ENCODE results near the gene MRC1. TPM values are rescaled to one million over a fixed set of nuclear protein-coding genes. Genes with fewer than 3 reads are reported as not detected.
A peak's percentile ranks its signal among the peaks of the same experiment; 100 is the strongest.

MRC1 gene
- total and polyA plus RNA-seq, 2 experiments from 2014 or later, result not detected

DNA sequence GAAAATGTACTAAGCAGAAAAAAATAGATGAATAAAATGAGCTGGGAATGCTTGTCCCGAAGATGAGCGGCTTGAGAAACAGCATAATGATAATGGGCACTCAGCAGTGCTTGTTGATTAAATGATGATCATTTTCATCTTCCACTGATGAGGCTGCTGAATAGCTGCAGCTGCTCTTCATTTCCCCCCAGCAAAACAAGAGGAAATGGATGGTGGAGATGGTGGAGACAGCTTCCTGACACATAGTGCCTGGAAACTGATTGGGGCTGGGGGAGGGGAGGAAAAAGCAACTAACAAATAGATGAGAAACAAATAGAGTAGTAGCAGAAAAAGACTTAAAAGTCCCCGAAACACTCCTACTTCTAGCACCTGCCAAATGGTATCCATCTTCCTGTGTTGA, 41.4 kb downstream of the MRC1 start:
- peaks cover 12% of the 10 kb centered on the region for H3K4me1 Mint-ChIP-seq
- TF ChIP-seq EZH2 (IDR thresholded peaks at IDR 0.05; ENCODE audit: low read depth, unreplicated experiment) (no peak), ZNF114 (CRISPR knock-in tag; IDR thresholded peaks at IDR 0.05) (no peak), ZNF331 (CRISPR knock-in tag; IDR thresholded peaks at IDR 0.05; ENCODE audit: low read depth) (no peak), ETS1 (IDR thresholded peaks at IDR 0.05) (no peak), POLR2AphosphoS5 (IDR thresholded peaks at IDR 0.05; ENCODE audit: low read depth) (no peak), CREB1 (CRISPR knock-in tag; IDR thresholded peaks at IDR 0.05; ENCODE audit: low read depth) (no peak), ZNF462 (CRISPR knock-in tag; IDR thresholded peaks at IDR 0.05) (no peak), NANOG (IDR thresholded peaks at IDR 0.05; ENCODE audit: borderline replicate concordance) (no peak), STAT1 (IDR thresholded peaks at IDR 0.05; ENCODE audit: unreplicated experiment) (no peak), JUNB (IDR thresholded peaks at IDR 0.05; ENCODE audit: unreplicated experiment) (no peak), EZH2phosphoT487 (IDR thresholded peaks at IDR 0.05; ENCODE audit: unreplicated experiment) (no peak)
- TF ChIP-seq, protein P1, sequence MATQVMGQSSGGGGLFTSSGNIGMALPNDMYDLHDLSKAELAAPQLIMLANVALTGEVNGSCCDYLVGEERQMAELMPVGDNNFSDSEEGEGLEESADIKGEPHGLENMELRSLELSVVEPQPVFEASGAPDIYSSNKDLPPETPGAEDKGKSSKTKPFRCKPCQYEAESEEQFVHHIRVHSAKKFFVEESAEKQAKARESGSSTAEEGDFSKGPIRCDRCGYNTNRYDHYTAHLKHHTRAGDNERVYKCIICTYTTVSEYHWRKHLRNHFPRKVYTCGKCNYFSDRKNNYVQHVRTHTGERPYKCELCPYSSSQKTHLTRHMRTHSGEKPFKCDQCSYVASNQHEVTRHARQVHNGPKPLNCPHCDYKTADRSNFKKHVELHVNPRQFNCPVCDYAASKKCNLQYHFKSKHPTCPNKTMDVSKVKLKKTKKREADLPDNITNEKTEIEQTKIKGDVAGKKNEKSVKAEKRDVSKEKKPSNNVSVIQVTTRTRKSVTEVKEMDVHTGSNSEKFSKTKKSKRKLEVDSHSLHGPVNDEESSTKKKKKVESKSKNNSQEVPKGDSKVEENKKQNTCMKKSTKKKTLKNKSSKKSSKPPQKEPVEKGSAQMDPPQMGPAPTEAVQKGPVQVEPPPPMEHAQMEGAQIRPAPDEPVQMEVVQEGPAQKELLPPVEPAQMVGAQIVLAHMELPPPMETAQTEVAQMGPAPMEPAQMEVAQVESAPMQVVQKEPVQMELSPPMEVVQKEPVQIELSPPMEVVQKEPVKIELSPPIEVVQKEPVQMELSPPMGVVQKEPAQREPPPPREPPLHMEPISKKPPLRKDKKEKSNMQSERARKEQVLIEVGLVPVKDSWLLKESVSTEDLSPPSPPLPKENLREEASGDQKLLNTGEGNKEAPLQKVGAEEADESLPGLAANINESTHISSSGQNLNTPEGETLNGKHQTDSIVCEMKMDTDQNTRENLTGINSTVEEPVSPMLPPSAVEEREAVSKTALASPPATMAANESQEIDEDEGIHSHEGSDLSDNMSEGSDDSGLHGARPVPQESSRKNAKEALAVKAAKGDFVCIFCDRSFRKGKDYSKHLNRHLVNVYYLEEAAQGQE (IDR thresholded peaks at IDR 0.05; ENCODE audit: unreplicated experiment), result no peak
- TF ChIP-seq, protein P2, sequence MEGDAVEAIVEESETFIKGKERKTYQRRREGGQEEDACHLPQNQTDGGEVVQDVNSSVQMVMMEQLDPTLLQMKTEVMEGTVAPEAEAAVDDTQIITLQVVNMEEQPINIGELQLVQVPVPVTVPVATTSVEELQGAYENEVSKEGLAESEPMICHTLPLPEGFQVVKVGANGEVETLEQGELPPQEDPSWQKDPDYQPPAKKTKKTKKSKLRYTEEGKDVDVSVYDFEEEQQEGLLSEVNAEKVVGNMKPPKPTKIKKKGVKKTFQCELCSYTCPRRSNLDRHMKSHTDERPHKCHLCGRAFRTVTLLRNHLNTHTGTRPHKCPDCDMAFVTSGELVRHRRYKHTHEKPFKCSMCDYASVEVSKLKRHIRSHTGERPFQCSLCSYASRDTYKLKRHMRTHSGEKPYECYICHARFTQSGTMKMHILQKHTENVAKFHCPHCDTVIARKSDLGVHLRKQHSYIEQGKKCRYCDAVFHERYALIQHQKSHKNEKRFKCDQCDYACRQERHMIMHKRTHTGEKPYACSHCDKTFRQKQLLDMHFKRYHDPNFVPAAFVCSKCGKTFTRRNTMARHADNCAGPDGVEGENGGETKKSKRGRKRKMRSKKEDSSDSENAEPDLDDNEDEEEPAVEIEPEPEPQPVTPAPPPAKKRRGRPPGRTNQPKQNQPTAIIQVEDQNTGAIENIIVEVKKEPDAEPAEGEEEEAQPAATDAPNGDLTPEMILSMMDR (conservative IDR thresholded peaks at IDR 0.05; ENCODE audit: low read depth in 2 of 2), result no peak

More for the DNA sequence above, 41.4 kb downstream of the MRC1 start:
- H3K79me2 ChIP-seq (replicated peaks; ENCODE audit: insufficient read depth), result no peaks in the 10 kb centered on the region
- no peak overlapping the region for H3K27ac ChIP-seq (ENCODE audit: low read depth)
- DNase-seq (ENCODE audit: low spot score) (peak; percentile 11), ATAC-seq (no peak)
- H2AFZ ChIP-seq, result no peak overlapping the region
- no peaks in the 10 kb centered on the region for H3K27me3 ChIP-seq (ENCODE audit: insufficient read depth)
- H3K4me2 ChIP-seq, result 0 out of 2 replicates have a peak overlapping the region, but pooled peaks have one; percentile 34
- Mint-ChIP-seq H3K27ac (no peak overlapping the region), H3K4me3 (no peak overlapping the region), H3K27me3 (ENCODE audit: insufficient read depth, low read depth, poor library complexity) (peaks cover 2% of the 10 kb centered on the region), H3K36me3 (ENCODE audit: low read depth) (no peaks in the 10 kb centered on the region), H3K9me3 (no peaks in the 10 kb centered on the region)
- H3K36me3 ChIP-seq (ENCODE audit: insufficient read depth), result no peaks in the 10 kb centered on the region
- H3K9me2 ChIP-seq (ENCODE audit: insufficient read depth), result no peaks in the 10 kb centered on the region
- no peaks in the 10 kb centered on the region for H4K20me1 ChIP-seq (replicated peaks; ENCODE audit: insufficient read depth)
- H3K4me1 ChIP-seq (ENCODE audit: insufficient read depth), result peaks cover 10% of the 10 kb centered on the region
- no peak overlapping the region for H3K4me3 ChIP-seq
- no peaks in the 10 kb centered on the region for H3F3A ChIP-seq (replicated peaks; ENCODE audit: low read depth)

Measured in GM23338 (cell line).